HG02884 (cell line): ENCODE measurements around the gene ARPC5.
"Not testable (repeated sequence)": the region's sequence is repeated elsewhere in the genome, so short reads cannot be mapped to it uniquely, and the experiment has no call there.

Experiments
- ATAC-seq: cut with Tn5 transposase; IDR thresholded peaks from one replicate; pipeline ENCODE4 v1.9.1; 2021; ENCODE audit warnings: mild to moderate bottlenecking, moderate library complexity; ENCODE audit not compliant: unreplicated experiment

ARPC5 gene

GRCh38 chr1:183635606-183636333 is at the start of gene ARPC5:
TSS of gene ARPC5 (minus strand) at chr1:183635783. CDS start at chr1:183635659, 124 bp downstream.
- ATAC-seq: peak; percentile 72

GRCh38 chr1:183685112-183685713 is 49.6 kb upstream of the ARPC5 start:
- no peak for ATAC-seq

GRCh38 chr1:183679363-183679762 is 43.8 kb upstream of the ARPC5 start:
- not testable (repeated sequence) for ATAC-seq

GRCh38 chr1:183678819-183679218 is 43.2 kb upstream of the ARPC5 start:
- no peak for ATAC-seq

GRCh38 chr1:183676586-183677189 is 41.1 kb upstream of the ARPC5 start:
- no peak for ATAC-seq

- ATAC-seq: no peak
Measured at GRCh38 chr1:183675883-183676585, 40.5 kb upstream of the ARPC5 start.

- no peak for ATAC-seq
Measured at GRCh38 chr1:183675381-183675780, 39.8 kb upstream of the ARPC5 start.

- no peak for ATAC-seq
Measured at GRCh38 chr1:183674886-183675285, 39.3 kb upstream of the ARPC5 start.

GRCh38 chr1:183674339-183674738 is 38.8 kb upstream of the ARPC5 start:
- no peak for ATAC-seq

- ATAC-seq: no peak
Measured at GRCh38 chr1:183673605-183674323, 38.2 kb upstream of the ARPC5 start.

- no peak for ATAC-seq
Measured at GRCh38 chr1:183670169-183670568, 34.6 kb upstream of the ARPC5 start.

- no peak for ATAC-seq
Measured at GRCh38 chr1:183656355-183656754, 20.8 kb upstream of the ARPC5 start.

- ATAC-seq: no peak
Measured at GRCh38 chr1:183655562-183656075, 20.0 kb upstream of the ARPC5 start.

- ATAC-seq: no peak
Measured at GRCh38 chr1:183654706-183655105, 19.1 kb upstream of the ARPC5 start.

GRCh38 chr1:183653876-183654451 is 18.4 kb upstream of the ARPC5 start:
- no peak for ATAC-seq

- ATAC-seq: no peak
Measured at GRCh38 chr1:183653462-183653794, 17.8 kb upstream of the ARPC5 start.

GRCh38 chr1:183652547-183653461 is 17.2 kb upstream of the ARPC5 start, which contains the start of gene APOBEC4:
TSS of gene APOBEC4 (minus strand) at chr1:183653316. CDS start at chr1:183648781, 4,535 bp downstream.
- ATAC-seq: peak; percentile 22

- peak; percentile 53 for ATAC-seq
Measured at GRCh38 chr1:183652107-183652506, 16.5 kb upstream of the ARPC5 start.

- ATAC-seq: no peak
Measured at GRCh38 chr1:183651612-183652011, 16.0 kb upstream of the ARPC5 start.
